ENCODE measurements around the gene COMMD9.

The COMMD9 gene

GRCh38 chr11:36273110-36273509, 16.1 kb downstream of the COMMD9 start:
- no peak overlapping the region for H3K4me2 ChIP-seq (ENCODE audit: low read length)
- H2AFZ ChIP-seq (ENCODE audit: low read depth, low read length): no peak overlapping the region
- no peaks in the 10 kb centered on the region for H4K20me1 ChIP-seq (ENCODE audit: insufficient read depth, low read length)
- no peak overlapping the region for H3K4me3 ChIP-seq (ENCODE audit: low read length)
- no peak overlapping the region for H3K27ac ChIP-seq (ENCODE audit: low read length)
- no peaks in the 10 kb centered on the region for H3K79me2 ChIP-seq (ENCODE audit: low read length)
- no peak overlapping the region for H3K9ac ChIP-seq (ENCODE audit: low read length)
- peaks cover 2% of the 10 kb centered on the region; the same call in 1 of the 2 replicates for H3K27me3 ChIP-seq (ENCODE audit: low read depth, low read length)
- TF ChIP-seq CTCF (IDR thresholded peaks at IDR 0.05; ENCODE audit: low read depth, low read length) (no peak), EZH2phosphoT487 (IDR thresholded peaks at IDR 0.05; ENCODE audit: low read depth) (no peak)
- H3K9me3 ChIP-seq (ENCODE audit: insufficient read depth, low read length): no peaks in the 10 kb centered on the region
- no peaks in the 10 kb centered on the region for H3K4me1 ChIP-seq (ENCODE audit: low read length)
- H3K36me3 ChIP-seq (replicated peaks; ENCODE audit: low read depth, low read length): no peaks in the 10 kb centered on the region

GRCh38 chr11:36271794-36272407, 17.3 kb downstream of the COMMD9 start:
- no peaks in the 10 kb centered on the region for H3K36me3 ChIP-seq (replicated peaks; ENCODE audit: low read depth, low read length)

GRCh38 chr11:36270701-36271100, 18.5 kb downstream of the COMMD9 start:
- H3K4me3 ChIP-seq (ENCODE audit: low read length): no peak overlapping the region
- no peaks in the 10 kb centered on the region for H3K4me1 ChIP-seq (ENCODE audit: low read length)
- no peak for TF ChIP-seq CTCF (IDR thresholded peaks at IDR 0.05; ENCODE audit: low read depth, low read length)
- TF ChIP-seq EZH2phosphoT487 (IDR thresholded peaks at IDR 0.05; ENCODE audit: low read depth): no peak

More at GRCh38 chr11:36271794-36272407, 17.3 kb downstream of the COMMD9 start:
- no peaks in the 10 kb centered on the region for H3K9me3 ChIP-seq (ENCODE audit: insufficient read depth, low read length)
- H3K4me3 ChIP-seq (ENCODE audit: low read length): no peak overlapping the region
- no peaks in the 10 kb centered on the region for H4K20me1 ChIP-seq (ENCODE audit: insufficient read depth, low read length)
- H3K27ac ChIP-seq (ENCODE audit: low read length): no peak overlapping the region
- peaks cover 10% of the 10 kb centered on the region; the same call in 1 of the 2 replicates for H3K27me3 ChIP-seq (ENCODE audit: low read depth, low read length)
- H3K79me2 ChIP-seq (ENCODE audit: low read length): no peaks in the 10 kb centered on the region
- H3K4me1 ChIP-seq (ENCODE audit: low read length): no peaks in the 10 kb centered on the region
- H3K9ac ChIP-seq (ENCODE audit: low read length): no peak overlapping the region
- H3K4me2 ChIP-seq (ENCODE audit: low read length): no peak overlapping the region
- TF ChIP-seq EZH2phosphoT487 (IDR thresholded peaks at IDR 0.05; ENCODE audit: low read depth) (no peak), CTCF (IDR thresholded peaks at IDR 0.05; ENCODE audit: low read depth, low read length) (no peak)
- no peak overlapping the region for H2AFZ ChIP-seq (ENCODE audit: low read depth, low read length)

GRCh38 chr11:36268337-36268985, 20.8 kb downstream of the COMMD9 start:
- no peaks in the 10 kb centered on the region for H3K79me2 ChIP-seq (ENCODE audit: low read length)
- no peak for TF ChIP-seq CTCF (IDR thresholded peaks at IDR 0.05; ENCODE audit: low read depth, low read length)
- no peak overlapping the region for H3K9ac ChIP-seq (ENCODE audit: low read length)
- peaks cover 21% of the 10 kb centered on the region for H3K27me3 ChIP-seq (ENCODE audit: low read depth, low read length)
- no peaks in the 10 kb centered on the region for H4K20me1 ChIP-seq (ENCODE audit: insufficient read depth, low read length)
- no peak overlapping the region for H2AFZ ChIP-seq (ENCODE audit: low read depth, low read length)
- H3K36me3 ChIP-seq (replicated peaks; ENCODE audit: low read depth, low read length): no peaks in the 10 kb centered on the region
- no peaks in the 10 kb centered on the region for H3K4me1 ChIP-seq (ENCODE audit: low read length)
- no peak overlapping the region for H3K4me2 ChIP-seq (ENCODE audit: low read length)
- no peak overlapping the region for H3K27ac ChIP-seq (ENCODE audit: low read length)
- H3K4me3 ChIP-seq (ENCODE audit: low read length): no peak overlapping the region
- no peaks in the 10 kb centered on the region for H3K9me3 ChIP-seq (ENCODE audit: insufficient read depth, low read length)

More at GRCh38 chr11:36270701-36271100, 18.5 kb downstream of the COMMD9 start:
- H4K20me1 ChIP-seq (ENCODE audit: insufficient read depth, low read length): no peaks in the 10 kb centered on the region
- no peak overlapping the region for H3K9ac ChIP-seq (ENCODE audit: low read length)
- no peak overlapping the region for H2AFZ ChIP-seq (ENCODE audit: low read depth, low read length)
- no peaks in the 10 kb centered on the region for H3K9me3 ChIP-seq (ENCODE audit: insufficient read depth, low read length)
- no peaks in the 10 kb centered on the region for H3K79me2 ChIP-seq (ENCODE audit: low read length)
- no peak overlapping the region for H3K27ac ChIP-seq (ENCODE audit: low read length)
- no peak overlapping the region for H3K4me2 ChIP-seq (ENCODE audit: low read length)
- H3K27me3 ChIP-seq (ENCODE audit: low read depth, low read length): peaks cover 10% of the 10 kb centered on the region; the same call in 1 of the 2 replicates
- no peaks in the 10 kb centered on the region for H3K36me3 ChIP-seq (replicated peaks; ENCODE audit: low read depth, low read length)

Measured in OCI-LY3 (cell line).